HG03064 (cell line): ENCODE measurements around the gene VAV2.

Source experiments
- ATAC-seq: cut with Tn5 transposase; IDR thresholded peaks from one replicate; pipeline ENCODE4 v1.9.1; 2021; ENCODE audit warnings: low read depth; ENCODE audit not compliant: unreplicated experiment

VAV2 gene

GRCh38 chr9:133981958-133982681 lies 10.0 kb downstream of the VAV2 start:
- ATAC-seq, result no peak

- no peak for ATAC-seq
These were observed 10.6 kb downstream of the VAV2 start for GRCh38 chr9:133981589-133981957.

GRCh38 chr9:133980864-133981588 lies 11.1 kb downstream of the VAV2 start:
- ATAC-seq, result no peak

- ATAC-seq, result no peak
These were observed 11.9 kb downstream of the VAV2 start for GRCh38 chr9:133979921-133980863.

- ATAC-seq, result no peak
These were observed 12.7 kb downstream of the VAV2 start for GRCh38 chr9:133979273-133979920.

- ATAC-seq, result no peak
These were observed 13.2 kb downstream of the VAV2 start for GRCh38 chr9:133978899-133979272.

GRCh38 chr9:133978226-133978898 lies 13.8 kb downstream of the VAV2 start:
- ATAC-seq, result no peak

GRCh38 chr9:133977421-133978201 lies 14.5 kb downstream of the VAV2 start:
- no peak for ATAC-seq

- no peak for ATAC-seq
These were observed 15.2 kb downstream of the VAV2 start for GRCh38 chr9:133976887-133977286.

- no peak for ATAC-seq
These were observed 15.8 kb downstream of the VAV2 start for GRCh38 chr9:133976191-133976861.

GRCh38 chr9:133975511-133975910 lies 16.6 kb downstream of the VAV2 start:
- ATAC-seq, result no peak

- no peak for ATAC-seq
These were observed 17.3 kb downstream of the VAV2 start for GRCh38 chr9:133974631-133975341.

- no peak for ATAC-seq
These were observed 18.1 kb downstream of the VAV2 start for GRCh38 chr9:133973791-133974630.

- ATAC-seq, result no peak
These were observed 18.9 kb downstream of the VAV2 start for GRCh38 chr9:133973111-133973790.

GRCh38 chr9:133971981-133972941 lies 19.9 kb downstream of the VAV2 start:
- ATAC-seq, result no peak
